GM12873 (cell line): ENCODE measurements around the gene AZU1.
A peak's percentile ranks its signal among the peaks of the same experiment; 100 is the strongest.

Experiments used
- CTCF ChIP-seq: IDR thresholded peaks from 2 replicates; pipeline ENCODE4 v1.5.1; 2012; ENCODE audit warnings: low read depth, mild to moderate bottlenecking, moderate library complexity, low read length, control low read depth; ENCODE audit not compliant: insufficient read depth; ENCODE audit errors: missing control alignments

AZU1 gene

DNA sequence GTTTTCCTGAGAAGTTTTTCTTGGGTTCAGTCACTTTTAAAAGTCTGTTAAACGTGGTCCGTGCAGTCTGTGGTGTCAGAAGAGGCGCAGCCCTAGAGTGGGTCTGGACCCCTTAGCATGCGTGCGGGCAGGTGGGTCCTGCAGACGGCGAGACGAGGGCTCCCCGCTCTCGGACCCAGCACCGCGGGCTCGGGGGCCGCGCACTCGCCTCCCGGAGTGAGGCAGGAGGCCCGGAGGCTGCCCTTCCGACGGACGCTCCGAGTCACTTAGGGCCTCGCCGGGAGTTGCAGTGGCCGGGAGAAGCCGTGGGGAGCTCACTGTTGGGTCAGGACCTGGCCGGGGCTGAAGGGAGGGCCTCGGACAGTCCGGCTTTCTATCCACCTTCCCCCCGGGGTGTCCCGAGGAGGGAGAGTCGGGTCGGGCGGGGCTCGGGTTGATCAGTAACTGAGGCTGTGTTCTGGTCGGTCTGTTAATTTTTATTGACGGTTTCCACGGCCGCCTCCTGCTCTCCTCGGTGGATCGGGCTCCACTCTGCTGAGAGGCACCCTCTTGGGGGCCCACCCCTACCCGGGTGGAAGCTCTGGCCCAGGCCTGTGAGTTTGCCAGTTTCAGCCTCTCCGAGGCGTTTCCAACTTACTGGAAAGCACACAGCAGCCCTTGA lies 29.1 kb upstream of the AZU1 start:
- TF ChIP-seq CTCF, result no peak

DNA sequence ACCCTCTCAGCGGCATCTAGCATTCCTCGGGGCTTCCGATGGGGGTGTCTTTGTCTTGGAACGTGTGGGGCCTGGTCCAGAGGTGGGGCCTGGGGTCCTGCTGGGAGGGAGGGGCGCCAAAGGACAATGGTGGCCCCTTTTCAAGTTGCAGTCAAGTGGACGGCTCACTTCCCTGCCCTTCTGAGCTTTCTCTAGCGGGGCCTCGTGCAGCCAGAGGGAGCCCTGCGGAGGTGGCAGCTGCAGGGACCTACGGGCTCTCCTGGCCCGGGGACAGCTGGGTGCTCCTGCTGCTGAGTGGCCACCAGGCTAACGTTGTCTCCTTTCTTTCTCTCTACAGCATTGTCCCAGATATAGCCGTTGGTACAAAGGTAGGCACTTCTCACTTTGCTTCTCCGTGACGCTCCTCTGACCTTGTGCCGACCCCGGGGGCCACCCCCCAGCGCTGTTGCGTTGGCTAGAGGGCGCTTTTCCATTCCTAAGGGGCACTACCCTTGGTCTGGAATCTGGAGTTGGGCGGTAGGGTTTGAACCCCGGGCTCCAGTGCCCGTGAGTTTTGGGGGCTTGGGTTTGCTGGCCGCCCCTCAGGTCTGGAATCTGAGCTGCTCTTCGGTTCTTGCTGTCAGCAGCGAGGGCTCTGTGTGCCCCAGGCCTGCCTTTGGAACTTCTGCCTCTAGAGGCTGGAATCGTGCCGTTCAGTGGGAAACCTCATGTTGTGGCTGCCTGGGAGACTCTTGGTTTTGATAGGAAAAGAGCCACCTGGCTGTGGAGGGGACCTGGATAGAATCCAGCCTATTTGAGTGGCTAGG lies 28.4 kb upstream of the AZU1 start:
- peak; percentile 4 for TF ChIP-seq CTCF

DNA sequence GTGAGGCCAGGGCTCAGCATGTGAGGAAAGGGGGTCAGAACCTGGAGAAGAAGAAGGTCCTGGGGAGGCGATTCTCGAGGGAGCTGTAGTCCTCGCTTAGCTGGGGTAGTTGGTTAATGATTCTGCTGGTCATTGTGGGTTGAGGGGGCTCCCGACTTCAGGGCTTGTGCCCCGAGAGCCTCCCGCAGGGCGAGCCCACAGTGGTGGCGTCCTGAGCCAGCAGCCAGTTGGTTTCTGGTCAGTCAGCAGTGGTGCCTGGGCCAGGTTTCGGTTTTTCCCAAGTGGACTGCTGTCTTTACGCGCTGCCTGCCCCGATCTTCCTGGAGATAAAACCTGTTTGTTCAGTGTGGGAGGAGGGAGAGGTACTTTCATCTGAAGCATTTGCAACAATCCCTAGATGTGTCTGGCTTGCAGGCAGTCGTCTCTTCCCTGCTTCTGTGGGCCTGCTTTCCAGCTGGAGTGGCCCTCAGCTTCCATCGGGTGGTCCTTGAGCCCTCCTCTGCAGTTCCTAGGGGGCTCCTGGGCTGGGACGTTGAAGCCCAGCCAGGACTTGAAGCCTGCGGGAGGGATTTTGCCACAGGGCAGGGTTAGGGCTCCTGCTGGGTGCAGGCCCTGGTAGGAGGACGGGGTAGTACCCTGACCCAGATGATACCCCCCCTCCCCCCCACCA lies 27.1 kb upstream of the AZU1 start:
- TF ChIP-seq CTCF, result no peak

DNA sequence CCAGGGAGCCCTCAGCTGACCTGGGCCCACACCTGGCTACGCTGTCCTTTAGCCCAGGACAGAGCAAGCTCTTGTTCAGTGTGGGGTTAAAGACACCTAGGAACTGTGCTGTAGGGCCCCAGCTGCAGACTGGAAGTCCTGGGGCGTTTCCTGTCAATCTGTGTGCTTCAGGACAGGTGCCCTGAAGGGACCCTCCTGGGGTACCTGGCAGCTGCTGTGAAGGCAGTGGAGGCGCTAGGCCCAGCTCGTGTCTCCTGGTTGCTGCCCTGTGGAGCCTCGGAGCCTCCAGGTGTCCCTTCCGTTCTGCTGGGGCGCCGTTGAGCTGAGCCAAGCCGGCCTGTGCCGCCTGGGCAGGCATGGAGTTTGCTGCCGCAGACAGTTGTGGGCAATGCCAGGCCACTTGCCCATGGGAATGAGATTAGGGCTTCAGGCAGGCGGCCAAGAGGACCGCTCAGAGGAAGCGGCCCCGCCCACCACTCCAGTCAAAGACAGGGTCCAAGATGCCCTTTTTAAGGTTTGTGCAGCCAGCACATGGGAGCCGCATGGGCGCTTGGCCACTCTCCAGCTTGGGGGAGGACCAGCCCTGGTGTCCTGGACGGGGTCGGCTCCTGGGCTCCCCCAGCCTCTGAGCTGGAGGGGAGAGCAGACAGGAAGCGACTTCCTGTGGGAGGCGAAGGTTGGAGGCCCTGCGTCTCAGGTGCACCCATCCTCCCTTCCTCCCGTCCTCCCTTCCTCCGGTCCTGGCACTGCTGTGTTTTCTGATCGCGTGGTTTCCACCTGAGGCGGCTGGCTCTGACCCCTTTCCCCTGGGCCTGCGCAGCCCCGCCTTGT lies 26.4 kb upstream of the AZU1 start:
- TF ChIP-seq CTCF, result no peak

DNA sequence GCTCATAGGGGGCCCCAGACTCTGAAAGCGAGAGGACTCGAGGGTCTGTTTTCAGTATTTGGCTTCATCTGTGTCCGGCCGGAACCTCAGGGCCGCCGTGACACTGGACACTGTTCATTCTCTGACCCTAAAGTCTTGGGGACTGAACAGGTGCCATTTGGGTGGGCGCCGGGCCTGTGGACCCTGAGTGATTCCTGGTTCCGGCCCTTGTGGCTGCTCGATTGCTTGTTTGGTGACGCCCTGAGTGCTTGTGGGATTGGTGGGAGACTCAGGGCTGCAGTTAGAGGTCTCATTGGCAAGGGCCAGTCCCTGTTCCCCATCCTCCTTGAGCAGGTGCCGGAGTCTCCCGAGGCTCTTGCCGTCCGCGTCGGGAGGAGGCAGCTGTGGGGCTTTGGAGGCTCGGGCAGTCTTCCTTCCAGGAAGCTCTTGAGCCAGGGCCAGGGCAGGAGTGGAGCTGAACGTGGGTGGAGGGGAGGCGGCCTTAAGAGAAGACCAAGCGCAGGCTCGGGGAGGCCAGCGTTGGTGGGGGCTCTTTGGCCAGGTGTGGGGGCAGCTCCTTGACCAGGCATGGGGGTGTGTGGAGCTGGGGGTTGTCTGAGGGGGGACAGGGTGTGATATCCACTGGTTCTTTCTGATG lies 25.7 kb upstream of the AZU1 start:
- TF ChIP-seq CTCF, result no peak

- no peak for TF ChIP-seq CTCF
Observed at GRCh38 chr19:802498-803098, 25.0 kb upstream of the AZU1 start.
